GM12891 (cell line): Measurements from ENCODE around the gene SMAD3.

Experiments
- DNase-seq: peaks from one replicate; pipeline ENCODE4 v3.0.0; 2011; ENCODE audit warnings: low spot score; ENCODE audit not compliant: insufficient read length
- FAIRE-seq: peaks from 2 replicates; lab custom pipeline; 2011; peaks lifted over from hg19 to GRCh38; lab: Jason Lieb, UNC
- PAX5 ChIP-seq: IDR thresholded peaks from 2 replicates; pipeline ENCODE4 v1.6.1; 2011; ENCODE audit warnings: low read length, moderate library complexity, mild to moderate bottlenecking; ENCODE audit not compliant: insufficient read depth, severe bottlenecking
- POLR2A ChIP-seq: IDR thresholded peaks from 2 replicates; pipeline ENCODE4 v1.6.1; 2011; ENCODE audit warnings: low read depth, low read length, control low read depth
- POLR2AphosphoS5 ChIP-seq: IDR thresholded peaks from 2 replicates; pipeline ENCODE4 v1.6.1; 2011; ENCODE audit warnings: low read depth, low read length, control low read depth
- POU2F2 ChIP-seq: IDR thresholded peaks from 2 replicates; pipeline ENCODE4 v1.6.1; 2011; ENCODE audit warnings: low read depth, mild to moderate bottlenecking, control low read depth, low read length, moderate library complexity
- SPI1 ChIP-seq: IDR thresholded peaks from 2 replicates; pipeline ENCODE4 v1.6.1; 2011; ENCODE audit warnings: low read depth, low read length, control low read depth
- TAF1 ChIP-seq: IDR thresholded peaks from 2 replicates; pipeline ENCODE4 v1.6.1; 2011; ENCODE audit warnings: low read depth, low read length, control low read depth

The SMAD3 gene

GRCh38 chr15:67193223-67193990 lies 128.0 kb downstream of the SMAD3 start:
- no peak for FAIRE-seq
- DNase-seq, result no peak
- TF ChIP-seq TAF1 (no peak), POLR2AphosphoS5 (peak; percentile 39; the same call in 1 of the 2 replicates), PAX5 (no peak), SPI1 (no peak), POLR2A (no peak)

- no peak for TF ChIP-seq SPI1
- no peak for TF ChIP-seq TAF1
- TF ChIP-seq POU2F2, result no peak
- TF ChIP-seq POLR2A, result peak; percentile 9; the same call in 1 of the 2 replicates
- no peak for TF ChIP-seq PAX5
- TF ChIP-seq POLR2AphosphoS5, result peak; percentile 28; the same call in 1 of the 2 replicates
- FAIRE-seq, result no peak
Measured at GRCh38 chr15:67194171-67195114, 129.0 kb downstream of the SMAD3 start.

GRCh38 chr15:67195305-67195704 lies 129.9 kb downstream of the SMAD3 start:
- no peak for FAIRE-seq
- DNase-seq, result no peak
- TF ChIP-seq PAX5 (no peak), SPI1 (no peak), TAF1 (no peak), POLR2AphosphoS5 (peak; percentile 19; the same call in 1 of the 2 replicates), POU2F2 (no peak), POLR2A (peak; percentile 14; the same call in 1 of the 2 replicates)

More at GRCh38 chr15:67194171-67195114, 129.0 kb downstream of the SMAD3 start:
- DNase-seq, result no peak

- TF ChIP-seq SPI1, result no peak
- TF ChIP-seq TAF1, result no peak
- TF ChIP-seq POLR2AphosphoS5, result peak; percentile 64; the same call in 1 of the 2 replicates
- peak; percentile 20; the same call in 1 of the 2 replicates for TF ChIP-seq POLR2A
- no peak for TF ChIP-seq PAX5
- no peak for TF ChIP-seq POU2F2
- FAIRE-seq (no peak), DNase-seq (no peak)
Measured at GRCh38 chr15:67196222-67196621, 130.8 kb downstream of the SMAD3 start.

- DNase-seq, result no peak
- TF ChIP-seq POU2F2 (no peak; the same call in 1 of the 2 replicates), POLR2A (peak; percentile 32)
- FAIRE-seq, result no peak
Measured at GRCh38 chr15:67196672-67197363, 131.4 kb downstream of the SMAD3 start.

- no peak; the same call in 1 of the 2 replicates for TF ChIP-seq POLR2AphosphoS5
- no peak for TF ChIP-seq TAF1
- no peak for TF ChIP-seq PAX5
- no peak for TF ChIP-seq SPI1
- no peak for TF ChIP-seq POLR2A
- TF ChIP-seq POU2F2, result no peak
- no peak for DNase-seq
- FAIRE-seq, result no peak
Measured at GRCh38 chr15:67197364-67197695, 131.9 kb downstream of the SMAD3 start.

- FAIRE-seq, result peak; percentile 86
- TF ChIP-seq POLR2AphosphoS5 (peak; percentile 82), POLR2A (no peak; the same call in 1 of the 2 replicates), POU2F2 (peak; percentile 84; the same call in 1 of the 2 replicates), SPI1 (peak; percentile 66), PAX5 (no peak), TAF1 (no peak)
- no peak for DNase-seq
Measured at GRCh38 chr15:67198157-67198754, 132.9 kb downstream of the SMAD3 start.

- no peak for FAIRE-seq
- TF ChIP-seq POLR2A, result no peak
- TF ChIP-seq SPI1, result no peak
- TF ChIP-seq TAF1, result no peak
- TF ChIP-seq POU2F2, result no peak
- TF ChIP-seq POLR2AphosphoS5, result no peak
- TF ChIP-seq PAX5, result no peak
- DNase-seq, result no peak
Measured at GRCh38 chr15:67199391-67199790, 134.0 kb downstream of the SMAD3 start.
